ENCODE data around the gene VWCE.

The VWCE gene, protein sequence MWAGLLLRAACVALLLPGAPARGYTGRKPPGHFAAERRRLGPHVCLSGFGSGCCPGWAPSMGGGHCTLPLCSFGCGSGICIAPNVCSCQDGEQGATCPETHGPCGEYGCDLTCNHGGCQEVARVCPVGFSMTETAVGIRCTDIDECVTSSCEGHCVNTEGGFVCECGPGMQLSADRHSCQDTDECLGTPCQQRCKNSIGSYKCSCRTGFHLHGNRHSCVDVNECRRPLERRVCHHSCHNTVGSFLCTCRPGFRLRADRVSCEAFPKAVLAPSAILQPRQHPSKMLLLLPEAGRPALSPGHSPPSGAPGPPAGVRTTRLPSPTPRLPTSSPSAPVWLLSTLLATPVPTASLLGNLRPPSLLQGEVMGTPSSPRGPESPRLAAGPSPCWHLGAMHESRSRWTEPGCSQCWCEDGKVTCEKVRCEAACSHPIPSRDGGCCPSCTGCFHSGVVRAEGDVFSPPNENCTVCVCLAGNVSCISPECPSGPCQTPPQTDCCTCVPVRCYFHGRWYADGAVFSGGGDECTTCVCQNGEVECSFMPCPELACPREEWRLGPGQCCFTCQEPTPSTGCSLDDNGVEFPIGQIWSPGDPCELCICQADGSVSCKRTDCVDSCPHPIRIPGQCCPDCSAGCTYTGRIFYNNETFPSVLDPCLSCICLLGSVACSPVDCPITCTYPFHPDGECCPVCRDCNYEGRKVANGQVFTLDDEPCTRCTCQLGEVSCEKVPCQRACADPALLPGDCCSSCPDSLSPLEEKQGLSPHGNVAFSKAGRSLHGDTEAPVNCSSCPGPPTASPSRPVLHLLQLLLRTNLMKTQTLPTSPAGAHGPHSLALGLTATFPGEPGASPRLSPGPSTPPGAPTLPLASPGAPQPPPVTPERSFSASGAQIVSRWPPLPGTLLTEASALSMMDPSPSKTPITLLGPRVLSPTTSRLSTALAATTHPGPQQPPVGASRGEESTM

DNA sequence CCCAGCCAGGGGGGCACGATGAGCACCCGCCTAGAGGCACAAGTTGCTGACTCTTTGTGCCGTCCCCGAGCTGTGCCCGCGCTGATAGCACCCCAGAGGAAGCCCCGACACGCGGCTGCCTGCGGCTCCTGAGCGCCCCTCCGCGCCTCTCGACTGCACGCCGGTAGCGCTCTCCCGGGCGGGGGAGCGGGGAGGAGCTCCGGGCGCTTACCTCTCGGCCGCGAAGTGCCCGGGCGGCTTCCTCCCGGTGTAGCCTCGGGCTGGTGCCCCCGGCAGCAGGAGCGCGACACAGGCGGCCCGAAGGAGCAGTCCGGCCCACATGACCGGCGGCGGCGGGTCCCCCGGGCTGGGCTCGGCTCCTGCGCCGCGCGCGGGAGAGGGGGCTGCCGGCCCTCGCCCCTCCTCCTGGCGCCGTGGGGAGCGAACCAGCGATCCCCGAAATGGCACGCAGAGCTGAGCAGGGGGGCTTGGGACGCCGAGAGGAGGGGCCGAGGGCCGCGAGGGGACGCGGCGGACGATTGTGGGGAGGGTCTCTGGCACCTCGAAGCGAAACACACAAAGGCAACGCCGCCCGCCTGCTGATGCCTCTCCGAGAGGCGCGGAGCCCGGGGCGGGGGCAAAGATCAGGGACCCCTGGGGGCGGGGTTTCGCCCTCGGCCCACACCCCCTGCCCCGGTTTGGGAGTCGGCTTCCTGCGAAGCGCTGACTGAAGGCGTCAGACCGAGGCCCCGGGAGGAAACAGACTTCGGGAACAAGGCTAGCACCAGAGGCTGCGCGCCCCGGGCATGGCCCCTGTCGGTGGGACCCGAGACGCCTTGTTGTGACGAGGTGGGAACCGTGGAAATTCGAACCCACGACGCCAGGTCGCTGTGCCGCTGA, at the start of gene VWCE:
Gene VWCE (minus strand): TSS at position 600 of the 879 bp plus-strand sequence. CDS start 279 bp downstream, at position 321.
- TF ChIP-seq, protein P1, sequence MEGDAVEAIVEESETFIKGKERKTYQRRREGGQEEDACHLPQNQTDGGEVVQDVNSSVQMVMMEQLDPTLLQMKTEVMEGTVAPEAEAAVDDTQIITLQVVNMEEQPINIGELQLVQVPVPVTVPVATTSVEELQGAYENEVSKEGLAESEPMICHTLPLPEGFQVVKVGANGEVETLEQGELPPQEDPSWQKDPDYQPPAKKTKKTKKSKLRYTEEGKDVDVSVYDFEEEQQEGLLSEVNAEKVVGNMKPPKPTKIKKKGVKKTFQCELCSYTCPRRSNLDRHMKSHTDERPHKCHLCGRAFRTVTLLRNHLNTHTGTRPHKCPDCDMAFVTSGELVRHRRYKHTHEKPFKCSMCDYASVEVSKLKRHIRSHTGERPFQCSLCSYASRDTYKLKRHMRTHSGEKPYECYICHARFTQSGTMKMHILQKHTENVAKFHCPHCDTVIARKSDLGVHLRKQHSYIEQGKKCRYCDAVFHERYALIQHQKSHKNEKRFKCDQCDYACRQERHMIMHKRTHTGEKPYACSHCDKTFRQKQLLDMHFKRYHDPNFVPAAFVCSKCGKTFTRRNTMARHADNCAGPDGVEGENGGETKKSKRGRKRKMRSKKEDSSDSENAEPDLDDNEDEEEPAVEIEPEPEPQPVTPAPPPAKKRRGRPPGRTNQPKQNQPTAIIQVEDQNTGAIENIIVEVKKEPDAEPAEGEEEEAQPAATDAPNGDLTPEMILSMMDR (IDR thresholded peaks at IDR 0.05; ENCODE audit: unreplicated experiment in 3 of 3): peak in 2 of 3 experiments; percentile 16 to 27
- peaks cover 41% of the 10 kb centered on the region for H3K4me1 Mint-ChIP-seq
- no peaks in the 10 kb centered on the region for H3K9me3 Mint-ChIP-seq
- H3K27ac Mint-ChIP-seq: peak within 1 kb of the TSS in 2 of 3 experiments; percentile 42 to 55
- H3K36me3 Mint-ChIP-seq (ENCODE audit: low read depth): peaks cover 29% of the 10 kb centered on the region
- peaks cover 27% of the 10 kb centered on the region for H3K27me3 Mint-ChIP-seq (ENCODE audit: low read depth)
- H3K4me3 Mint-ChIP-seq: peak within 1 kb of the TSS; percentile 87 to 92 (median 90)

DNA sequence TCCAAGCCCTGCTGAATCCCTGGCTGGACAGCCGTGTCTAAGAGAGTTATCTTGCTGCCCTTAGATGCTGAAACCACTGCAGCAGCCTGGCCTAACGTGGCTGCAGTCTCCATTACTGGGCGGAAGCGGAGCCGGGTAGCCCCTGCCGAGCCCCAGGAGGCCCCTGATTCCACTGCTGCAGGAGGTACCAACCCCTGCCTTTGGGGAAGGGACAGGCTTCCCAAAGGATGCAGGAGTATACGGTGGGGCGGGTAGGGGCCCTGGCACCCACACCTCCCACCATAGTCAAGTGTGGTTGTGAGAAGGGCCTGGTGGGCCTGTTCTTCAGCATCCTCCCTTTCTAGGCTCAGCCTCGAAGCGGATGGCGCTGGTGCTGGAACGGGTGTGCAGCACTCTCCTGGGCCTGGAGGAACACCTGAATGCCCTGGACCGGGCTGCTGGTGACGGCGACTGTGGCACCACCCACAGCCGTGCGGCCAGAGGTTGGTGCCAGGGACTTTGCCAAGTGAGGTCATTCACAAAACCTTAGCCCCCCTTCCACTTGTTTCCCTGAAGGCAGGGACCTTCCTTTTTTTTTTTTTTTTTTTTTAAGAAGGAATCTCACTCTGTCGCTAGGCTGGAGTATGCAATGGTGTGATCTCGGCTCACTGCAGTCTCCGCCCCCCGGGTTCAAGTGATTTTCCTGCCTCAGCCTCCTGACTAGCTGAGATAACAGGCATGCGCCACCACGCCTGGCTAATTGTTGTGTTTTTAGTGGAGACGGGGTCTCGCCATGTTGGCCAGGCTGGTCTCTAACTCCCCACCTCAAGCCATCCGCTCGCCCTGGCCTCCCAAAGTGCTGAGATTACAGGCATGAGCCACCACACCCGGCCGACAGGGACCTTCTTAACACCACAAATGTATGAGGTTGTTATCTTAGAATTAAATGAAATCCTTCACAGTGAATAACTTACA, 49.0 kb upstream of the VWCE start:
- TF ChIP-seq, protein P1 (IDR thresholded peaks at IDR 0.05; ENCODE audit: unreplicated experiment in 3 of 3): no peak
- Mint-ChIP-seq H3K36me3 (ENCODE audit: low read depth) (peaks cover 14% of the 10 kb centered on the region), H3K9me3 (no peaks in the 10 kb centered on the region), H3K27ac (peak overlapping the region in 1 of 3 experiments; percentile 34), H3K27me3 (ENCODE audit: low read depth) (no peaks in the 10 kb centered on the region), H3K4me3 (no peak overlapping the region), H3K4me1 (peaks cover 5% of the 10 kb centered on the region)

DNA sequence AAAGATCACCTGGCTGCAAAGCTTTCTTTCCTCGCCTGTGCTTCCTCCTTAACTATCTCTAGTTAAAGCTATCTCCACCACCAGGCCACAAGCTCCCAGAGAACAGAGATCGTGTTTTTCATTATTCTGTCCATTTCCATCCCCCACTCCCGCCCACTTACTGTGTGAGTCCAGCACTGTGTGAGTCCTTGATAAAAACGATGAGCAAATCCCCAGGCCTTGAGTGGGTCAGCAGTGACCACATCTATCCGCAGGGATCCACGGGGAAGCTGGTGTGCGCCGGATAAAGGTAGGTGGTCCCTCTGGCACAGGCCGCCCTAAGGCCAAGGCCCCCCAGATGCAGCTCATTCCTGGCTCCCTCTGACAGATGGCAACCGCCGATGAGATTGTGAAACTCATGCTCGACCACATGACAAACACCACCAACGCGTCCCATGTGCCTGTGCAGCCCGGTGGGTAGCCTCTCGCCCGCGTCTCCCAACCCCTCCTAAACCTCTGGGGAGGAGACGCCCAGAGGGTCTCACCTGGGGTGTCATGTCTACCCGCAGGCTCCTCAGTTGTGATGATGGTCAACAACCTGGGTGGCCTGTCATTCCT, 47.2 kb upstream of the VWCE start:
- Mint-ChIP-seq H3K27me3 (ENCODE audit: low read depth) (no peaks in the 10 kb centered on the region), H3K27ac (no peak overlapping the region), H3K4me1 (peaks cover 5% of the 10 kb centered on the region), H3K9me3 (no peaks in the 10 kb centered on the region), H3K4me3 (no peak overlapping the region), H3K36me3 (ENCODE audit: low read depth) (peaks cover 18% of the 10 kb centered on the region)
- TF ChIP-seq, protein P1 (IDR thresholded peaks at IDR 0.05; ENCODE audit: unreplicated experiment in 3 of 3): no peak

DNA sequence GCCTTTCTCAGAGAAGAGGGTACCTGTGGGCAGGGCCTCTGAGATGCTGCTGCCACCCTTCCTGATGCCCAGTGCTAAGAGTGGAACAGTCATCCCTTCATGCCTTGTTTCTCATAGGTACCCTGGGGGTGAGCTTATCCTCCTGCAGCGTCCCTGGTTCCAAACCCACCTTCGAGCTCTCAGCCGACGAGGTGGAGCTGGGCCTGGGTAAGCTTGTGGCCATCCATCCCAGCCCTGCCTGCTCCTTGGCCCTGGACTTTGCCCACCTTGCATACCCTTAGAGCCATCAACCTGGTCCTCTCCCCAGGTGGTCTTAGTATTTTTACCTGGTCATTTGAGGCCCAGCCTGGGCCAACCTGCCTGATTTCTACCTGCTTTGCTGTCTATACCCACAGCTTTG, 46.6 kb upstream of the VWCE start:
- no peaks in the 10 kb centered on the region for H3K27me3 Mint-ChIP-seq (ENCODE audit: low read depth)
- H3K9me3 Mint-ChIP-seq: no peaks in the 10 kb centered on the region
- no peak overlapping the region for H3K4me3 Mint-ChIP-seq
- peaks cover 18% of the 10 kb centered on the region for H3K36me3 Mint-ChIP-seq (ENCODE audit: low read depth)
- H3K4me1 Mint-ChIP-seq: peaks cover 5% of the 10 kb centered on the region
- no peak overlapping the region for H3K27ac Mint-ChIP-seq
- TF ChIP-seq, protein P1 (IDR thresholded peaks at IDR 0.05; ENCODE audit: unreplicated experiment in 3 of 3): no peak

Measured in nephron (organoid).